NCI-H187 (cell line): ENCODE data around the gene TRPV4.
"Not testable (repeated sequence)": the region's sequence is repeated elsewhere in the genome, so short reads cannot be mapped to it uniquely, and the experiment has no call there.

Experiments used
- DNase-seq, 2 experiments: peaks; one replicate each; lab custom pipeline; 2025; lab: John Stamatoyannopoulos, UW

The TRPV4 gene

GRCh38 chr12:109860977-109861376 is 27.8 kb upstream of the TRPV4 start:
- DNase-seq: no peak

GRCh38 chr12:109858764-109859163 is 25.6 kb upstream of the TRPV4 start:
- no peak for DNase-seq

GRCh38 chr12:109857715-109858114 is 24.5 kb upstream of the TRPV4 start:
- DNase-seq: no peak

DNA sequence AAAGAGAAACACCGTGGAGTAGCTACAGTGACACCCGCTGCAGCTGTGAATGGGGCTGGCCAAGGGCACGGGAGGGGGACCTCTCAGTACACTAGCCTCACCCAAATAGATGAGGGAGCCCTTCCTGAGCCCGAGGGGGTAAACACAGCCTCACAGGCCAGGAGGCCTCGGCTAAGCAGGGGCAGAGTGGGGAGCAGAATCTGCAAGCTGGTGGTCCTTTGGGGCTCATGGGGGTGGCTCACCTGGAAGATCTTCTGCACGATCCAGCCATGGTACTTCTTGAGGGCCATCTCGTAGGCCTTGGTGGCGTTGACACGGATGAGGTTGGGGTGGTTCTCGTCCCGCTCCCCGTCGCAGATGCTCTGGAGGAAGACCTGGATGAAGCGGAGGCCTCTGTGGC is 22.2 kb upstream of the TRPV4 start:
- no peak for DNase-seq

GRCh38 chr12:109850518-109850917 is 17.3 kb upstream of the TRPV4 start:
- not testable (repeated sequence) for DNase-seq

GRCh38 chr12:109847142-109847735 is 14.0 kb upstream of the TRPV4 start:
- DNase-seq: no peak

- DNase-seq: no peak
Observed at GRCh38 chr12:109845824-109846205, 12.6 kb upstream of the TRPV4 start.

GRCh38 chr12:109844983-109845823 is 12.0 kb upstream of the TRPV4 start:
- peak; percentile 65 to 72 for DNase-seq

DNA sequence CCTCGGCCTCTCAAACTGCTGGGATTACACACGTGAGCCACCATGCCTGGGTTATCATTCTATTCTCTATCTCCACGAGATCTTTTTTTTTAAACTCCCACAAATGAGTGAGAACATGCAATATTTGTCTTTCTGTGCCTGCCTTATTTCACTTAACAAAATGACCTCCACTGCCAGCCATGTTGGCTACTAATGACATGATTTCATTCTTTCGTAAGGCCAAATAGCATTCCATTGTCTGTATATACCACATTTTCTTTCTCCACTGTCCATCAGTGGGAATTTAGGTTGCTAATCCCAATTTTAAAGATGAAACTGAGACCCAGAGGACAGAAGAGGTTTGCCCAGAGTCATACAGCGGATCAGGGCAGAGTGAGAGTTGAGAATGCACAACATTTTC is 10.9 kb upstream of the TRPV4 start:
- no peak for DNase-seq

DNA sequence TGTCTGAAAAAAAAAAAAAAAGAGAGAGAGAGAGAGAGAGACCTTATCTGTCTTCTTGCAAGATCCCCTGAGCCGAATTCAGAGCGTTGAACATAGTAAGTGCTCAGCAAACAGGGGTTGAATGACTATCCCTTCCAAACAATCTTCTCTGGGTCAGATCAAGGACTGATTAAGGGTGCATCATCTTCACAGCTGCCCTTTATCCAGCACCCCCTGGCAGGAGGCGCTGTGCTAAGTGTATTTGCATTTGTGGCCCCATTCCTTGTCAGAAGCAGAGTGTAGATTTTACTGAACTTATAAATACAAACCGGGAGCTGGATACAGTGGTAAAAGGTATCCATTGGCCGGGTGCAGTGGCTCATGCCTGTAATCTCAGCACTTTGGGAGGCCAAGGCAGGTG is 8.8 kb upstream of the TRPV4 start:
- no peak for DNase-seq

GRCh38 chr12:109841356-109841755 is 8.2 kb upstream of the TRPV4 start:
- DNase-seq: no peak

- peak; percentile 53 to 86 for DNase-seq
Observed at GRCh38 chr12:109840305-109841074, 7.3 kb upstream of the TRPV4 start.

DNA sequence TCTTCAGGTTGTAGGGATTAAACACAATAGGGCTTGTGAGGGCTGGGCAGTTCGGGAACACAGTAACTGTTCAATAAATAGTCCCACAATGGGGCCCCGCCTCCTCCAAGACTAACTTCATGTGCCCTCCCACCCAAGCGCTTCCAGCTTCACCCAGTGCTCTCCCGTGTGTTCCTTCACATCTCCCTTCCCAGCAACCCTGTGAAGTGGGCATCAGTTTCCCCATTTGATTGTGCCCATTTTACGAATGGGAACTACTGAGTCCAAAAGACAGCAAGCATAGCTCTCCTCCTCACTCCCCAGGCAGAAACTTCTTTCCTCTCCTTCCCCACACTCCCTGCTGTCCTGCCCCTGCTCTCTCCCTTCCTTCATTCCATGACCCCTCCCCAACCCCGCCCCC is 6.2 kb upstream of the TRPV4 start:
- DNase-seq: no peak

DNA sequence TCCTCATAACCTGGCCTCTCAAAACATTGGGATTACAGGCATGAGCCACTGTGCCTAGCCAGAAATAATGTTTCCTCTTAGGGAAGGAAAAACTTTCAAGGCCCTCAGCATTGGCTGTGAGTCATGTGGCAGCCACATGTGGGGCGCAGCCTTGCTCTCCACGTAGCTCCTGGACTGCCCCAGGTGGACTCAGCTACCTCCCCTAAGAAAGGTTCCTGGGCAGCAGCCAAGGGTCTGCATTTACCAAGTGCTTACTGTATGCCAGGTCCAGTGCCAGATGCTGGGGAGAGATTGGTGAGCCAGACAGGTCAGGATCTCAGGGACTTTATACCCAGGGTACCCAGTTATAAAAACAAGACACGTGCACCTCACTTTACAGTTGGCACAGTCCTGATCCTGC is 3.7 kb upstream of the TRPV4 start:
- DNase-seq: no peak

DNA sequence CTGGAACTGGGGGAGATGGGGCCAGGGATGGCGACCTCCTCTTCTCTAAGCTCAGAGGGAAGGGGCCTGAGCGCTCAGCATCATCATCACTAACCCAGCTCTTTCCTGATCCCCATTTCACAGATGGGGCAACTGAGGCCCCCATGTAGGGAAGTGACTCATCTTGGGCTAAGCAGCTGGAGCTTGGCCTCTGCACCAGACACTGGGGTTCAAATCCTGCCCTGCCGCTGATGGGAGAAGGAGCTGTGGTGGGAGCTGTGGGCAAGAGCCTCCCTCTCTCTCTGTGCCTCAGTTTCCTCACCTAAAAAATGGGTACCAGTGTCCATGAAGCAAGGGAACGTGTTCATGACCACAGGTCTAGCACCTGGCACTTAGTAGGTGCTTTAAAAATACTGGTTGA is 2.6 kb upstream of the TRPV4 start:
- DNase-seq: no peak

DNA sequence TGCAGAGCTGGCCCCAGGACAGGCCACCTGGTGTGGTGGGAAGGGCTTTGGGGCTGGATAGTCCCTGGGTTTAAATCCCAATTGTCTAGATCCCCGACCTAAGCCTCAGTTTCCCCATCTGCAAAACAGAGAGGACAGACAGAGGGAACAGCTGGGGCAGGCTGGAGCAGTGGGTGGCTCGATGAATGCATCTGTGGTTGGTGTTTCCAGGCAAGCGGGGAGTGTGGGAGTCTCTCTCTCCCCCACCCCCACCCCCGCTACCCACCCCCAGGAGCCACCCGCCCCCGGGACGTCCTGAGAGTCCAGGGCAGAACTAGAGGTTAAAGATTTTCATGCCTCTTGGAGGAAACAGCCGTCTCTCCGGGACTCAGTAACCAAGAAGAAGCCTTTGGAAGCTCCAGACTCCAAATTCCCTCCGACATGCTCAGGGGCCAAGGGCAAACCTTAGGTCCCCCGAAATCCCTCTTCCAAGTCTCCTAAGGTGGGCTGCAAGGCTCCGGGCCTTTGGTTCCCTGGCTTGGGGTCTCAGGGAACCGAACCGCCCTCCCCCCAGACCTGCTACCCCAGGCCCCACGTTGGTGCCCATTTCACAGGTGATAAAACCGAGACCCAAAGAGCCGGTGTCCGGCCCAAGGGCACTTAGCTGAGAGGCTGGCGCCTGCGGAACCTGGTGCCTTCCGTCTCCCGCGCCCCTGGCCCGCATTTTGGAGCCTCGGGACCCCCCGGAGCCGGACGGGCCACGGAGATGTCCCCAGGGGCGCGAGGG is 474 bp downstream of the TRPV4 start:
- no peak for DNase-seq

DNA sequence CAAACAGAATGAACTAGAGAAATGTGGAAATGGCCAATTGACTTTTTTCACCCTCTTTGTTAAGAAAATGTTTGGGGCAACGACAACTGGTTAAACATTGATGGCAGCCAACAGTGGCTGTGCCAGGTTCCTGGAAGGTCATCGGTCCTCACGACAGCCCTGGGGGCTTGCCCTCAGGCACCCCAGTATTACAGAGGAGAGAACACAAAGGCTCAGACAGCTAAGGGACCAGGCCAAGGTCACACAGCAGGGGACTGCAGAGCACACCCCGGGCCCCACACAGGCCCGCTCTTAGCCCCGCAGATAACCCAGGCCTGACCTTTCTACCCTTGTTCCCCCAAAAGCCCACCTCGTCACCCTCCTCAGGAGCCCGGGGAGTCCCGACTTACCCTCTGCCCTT is 1.3 kb downstream of the TRPV4 start:
- no peak for DNase-seq

GRCh38 chr12:109831365-109831764 is 1.8 kb downstream of the TRPV4 start:
- DNase-seq: no peak

- DNase-seq: no peak
Observed at GRCh38 chr12:109830718-109831117, 2.5 kb downstream of the TRPV4 start.

GRCh38 chr12:109830267-109830666 is 2.9 kb downstream of the TRPV4 start:
- no peak for DNase-seq

GRCh38 chr12:109829667-109830066 is 3.5 kb downstream of the TRPV4 start:
- DNase-seq: no peak
